Skin of body (tissue), 2 donors: Measurements from ENCODE around the gene DNMBP. TPM values are rescaled to one million over a fixed set of nuclear protein-coding genes. Genes with fewer than 3 reads are reported as not detected.
"Not testable (repeated sequence)": the region's sequence is repeated elsewhere in the genome, so short reads cannot be mapped to it uniquely, and the experiment has no call there.

Source experiments
- DNase-seq: peaks from one replicate; lab custom pipeline; 2025; lab: John Stamatoyannopoulos, UW
- total RNA-seq: library from RNA; depleted of rRNA; stranded (reverse); fragments of >200 nt; gene quantifications from one replicate; pipeline ENCODE4 v1.2.3, GENCODE V29; 2014

The DNMBP gene
- total RNA-seq, 1 donor from 2014 or later: 20.0 TPM

GRCh38 chr10:99952799-99953198 lies 56.9 kb downstream of the DNMBP start:
- DNase-seq: no peak

GRCh38 chr10:99946051-99946450 lies 63.7 kb downstream of the DNMBP start:
- DNase-seq: not testable (repeated sequence)

- DNase-seq: peak; percentile 78
These were observed 64.5 kb downstream of the DNMBP start for GRCh38 chr10:99945263-99945662.

GRCh38 chr10:99944860-99945259 lies 64.9 kb downstream of the DNMBP start:
- DNase-seq: no peak

GRCh38 chr10:99943908-99944307 lies 65.8 kb downstream of the DNMBP start:
- DNase-seq: no peak

- DNase-seq: no peak
These were observed 67.6 kb downstream of the DNMBP start for GRCh38 chr10:99941942-99942820.

GRCh38 chr10:99938563-99938962 lies 71.2 kb downstream of the DNMBP start:
- no peak for DNase-seq

GRCh38 chr10:99937630-99938029 lies 72.1 kb downstream of the DNMBP start:
- no peak for DNase-seq

GRCh38 chr10:99932203-99932957 lies 77.4 kb downstream of the DNMBP start:
- not testable (repeated sequence) for DNase-seq

- peak; percentile 19 for DNase-seq
These were observed 78.8 kb downstream of the DNMBP start for GRCh38 chr10:99930731-99931550.

GRCh38 chr10:99929360-99929759 lies 80.4 kb downstream of the DNMBP start:
- no peak for DNase-seq

- no peak for DNase-seq
These were observed 81.9 kb downstream of the DNMBP start for GRCh38 chr10:99927721-99928280.

GRCh38 chr10:99926925-99927720 lies 82.6 kb downstream of the DNMBP start:
- DNase-seq: no peak

GRCh38 chr10:99924451-99925255 lies 85.1 kb downstream of the DNMBP start:
- no peak for DNase-seq

- no peak for DNase-seq
These were observed 87.8 kb downstream of the DNMBP start for GRCh38 chr10:99921948-99922347.

- DNase-seq: no peak
These were observed 88.8 kb downstream of the DNMBP start for GRCh38 chr10:99920901-99921300.

- DNase-seq: no peak
These were observed 89.3 kb downstream of the DNMBP start for GRCh38 chr10:99920486-99920885.

GRCh38 chr10:99917963-99918825 lies 91.6 kb downstream of the DNMBP start:
- peak; percentile 51 for DNase-seq

- DNase-seq: no peak
These were observed 93.0 kb downstream of the DNMBP start for GRCh38 chr10:99916776-99917175.
